ENCODE results near the gene PDZD7.

DNA sequence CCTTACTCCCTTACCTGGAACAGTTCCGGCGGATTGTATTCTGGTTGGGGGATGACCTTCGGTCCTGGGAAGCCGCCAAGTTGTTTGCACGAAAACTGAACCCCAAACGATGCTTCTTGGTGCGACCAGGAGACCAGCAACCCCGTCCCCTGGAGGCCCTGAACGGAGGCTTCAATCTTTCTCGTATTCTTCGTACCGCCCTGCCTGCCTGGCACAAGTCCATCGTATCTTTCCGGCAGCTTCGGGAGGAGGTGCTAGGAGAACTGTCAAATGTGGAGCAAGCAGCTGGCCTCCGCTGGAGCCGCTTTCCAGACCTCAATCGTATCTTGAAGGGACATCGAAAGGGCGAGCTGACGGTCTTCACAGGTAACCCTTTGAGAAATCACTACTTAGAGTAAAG lies 41.8 kb downstream of the PDZD7 start:
- TF ChIP-seq, protein P1, sequence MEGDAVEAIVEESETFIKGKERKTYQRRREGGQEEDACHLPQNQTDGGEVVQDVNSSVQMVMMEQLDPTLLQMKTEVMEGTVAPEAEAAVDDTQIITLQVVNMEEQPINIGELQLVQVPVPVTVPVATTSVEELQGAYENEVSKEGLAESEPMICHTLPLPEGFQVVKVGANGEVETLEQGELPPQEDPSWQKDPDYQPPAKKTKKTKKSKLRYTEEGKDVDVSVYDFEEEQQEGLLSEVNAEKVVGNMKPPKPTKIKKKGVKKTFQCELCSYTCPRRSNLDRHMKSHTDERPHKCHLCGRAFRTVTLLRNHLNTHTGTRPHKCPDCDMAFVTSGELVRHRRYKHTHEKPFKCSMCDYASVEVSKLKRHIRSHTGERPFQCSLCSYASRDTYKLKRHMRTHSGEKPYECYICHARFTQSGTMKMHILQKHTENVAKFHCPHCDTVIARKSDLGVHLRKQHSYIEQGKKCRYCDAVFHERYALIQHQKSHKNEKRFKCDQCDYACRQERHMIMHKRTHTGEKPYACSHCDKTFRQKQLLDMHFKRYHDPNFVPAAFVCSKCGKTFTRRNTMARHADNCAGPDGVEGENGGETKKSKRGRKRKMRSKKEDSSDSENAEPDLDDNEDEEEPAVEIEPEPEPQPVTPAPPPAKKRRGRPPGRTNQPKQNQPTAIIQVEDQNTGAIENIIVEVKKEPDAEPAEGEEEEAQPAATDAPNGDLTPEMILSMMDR (IDR thresholded peaks at IDR 0.05): no peak
- TF ChIP-seq EP300 (IDR thresholded peaks at IDR 0.05) (no peak), POLR2AphosphoS5 (IDR thresholded peaks at IDR 0.05) (no peak)

Data from esophagus muscularis mucosa (tissue), 4 donors.